ENCODE measurements around the gene KCNQ1. TPM values are rescaled to one million over a fixed set of nuclear protein-coding genes. Genes with fewer than 3 reads are reported as not detected.

The KCNQ1 gene
- total and polyA plus RNA-seq, 4 donors: 15.4 to 41.7 (median 26.2) TPM

GRCh38 chr11:2885678-2886081, 440.9 kb downstream of the KCNQ1 start, which contains the start of gene CDKN1C:
Gene CDKN1C (minus strand): TSS chr11:2885775. CDS start chr11:2885456, 319 bp downstream.
- peak within 1 kb of the TSS; percentile 65 for H3K4me3 ChIP-seq
- WGBS, 2 donors: 0% methylated on average over 34 to 60 of the region's 61 CpGs
- peak; percentile 80 for ATAC-seq (ENCODE audit: insufficient read depth, low FRiP score)
- no peaks in the 10 kb centered on the region for H3K27me3 ChIP-seq (ENCODE audit: control insufficient read depth in 3 of 3, insufficient read depth in 3 of 3, low read length in 2 of 3)
- TF ChIP-seq CTCF (IDR thresholded peaks at IDR 0.05; ENCODE audit: control extremely low read depth, extremely low read depth): no peak
- H3K9me3 ChIP-seq (ENCODE audit: control insufficient read depth in 4 of 4, insufficient read depth in 3 of 4, low read length in 3 of 4): no peaks in the 10 kb centered on the region
- H3K27ac ChIP-seq (ENCODE audit: low read depth in 1 of 2, low read length in 1 of 2): peak within 1 kb of the TSS; percentile 81 to 82
- DNase-seq: peak; percentile 96 to 97 (median 96)
- H3K36me3 ChIP-seq (ENCODE audit: control insufficient read depth in 4 of 4, insufficient read depth in 4 of 4, low read length in 4 of 4): peaks cover 0 to 8% (median 1%) of the 10 kb centered on the region in 4 donors
- peak within 1 kb of the TSS in 1 of 2 donors; percentile 37 for H3K9ac ChIP-seq (ENCODE audit: insufficient read depth in 1 of 2, low read length in 2 of 2)
- H3K4me1 ChIP-seq (ENCODE audit: control insufficient read depth in 5 of 5, insufficient read depth in 5 of 5, low read length in 5 of 5): peaks cover 0 to 44% (median 11%) of the 10 kb centered on the region in 5 donors

- peak overlapping the region; percentile 5 for H3K4me3 ChIP-seq
- H3K9ac ChIP-seq (ENCODE audit: insufficient read depth in 1 of 2, low read length in 2 of 2): peak overlapping the region in 1 of 2 donors; percentile 37
- DNase-seq (peak; percentile 84 to 88 (median 85)), ATAC-seq (ENCODE audit: insufficient read depth, low FRiP score) (no peak)
- no peaks in the 10 kb centered on the region for H3K27me3 ChIP-seq (ENCODE audit: control insufficient read depth in 3 of 3, insufficient read depth in 3 of 3, low read length in 2 of 3)
- peaks cover 0 to 8% (median 1%) of the 10 kb centered on the region in 4 donors for H3K36me3 ChIP-seq (ENCODE audit: control insufficient read depth in 4 of 4, insufficient read depth in 4 of 4, low read length in 4 of 4)
- peaks cover 0 to 44% (median 13%) of the 10 kb centered on the region in 5 donors for H3K4me1 ChIP-seq (ENCODE audit: control insufficient read depth in 5 of 5, insufficient read depth in 5 of 5, low read length in 5 of 5)
- WGBS, 2 donors: 13 to 21% methylated on average over 43 to 49 of the region's 49 CpGs
- no peaks in the 10 kb centered on the region for H3K9me3 ChIP-seq (ENCODE audit: control insufficient read depth in 4 of 4, insufficient read depth in 3 of 4, low read length in 3 of 4)
- TF ChIP-seq CTCF (IDR thresholded peaks at IDR 0.05; ENCODE audit: control extremely low read depth, extremely low read depth): no peak
- peak overlapping the region in 1 of 2 donors; percentile 67 for H3K27ac ChIP-seq (ENCODE audit: low read depth in 1 of 2, low read length in 1 of 2)
Observed at GRCh38 chr11:2886191-2886894, 441.5 kb downstream of the KCNQ1 start.

- Histone ChIP-seq H3K9ac (ENCODE audit: insufficient read depth in 1 of 2, low read length in 2 of 2) (no peak overlapping the region), H3K36me3 (ENCODE audit: control insufficient read depth in 4 of 4, insufficient read depth in 4 of 4, low read length in 4 of 4) (peaks cover 0 to 8% (median 1%) of the 10 kb centered on the region in 4 donors), H3K4me1 (ENCODE audit: control insufficient read depth in 5 of 5, insufficient read depth in 5 of 5, low read length in 5 of 5) (peaks cover 0 to 44% (median 12%) of the 10 kb centered on the region in 5 donors), H3K9me3 (ENCODE audit: control insufficient read depth in 4 of 4, insufficient read depth in 3 of 4, low read length in 3 of 4) (no peaks in the 10 kb centered on the region), H3K27ac (ENCODE audit: low read depth in 1 of 2, low read length in 1 of 2) (peak overlapping the region in 1 of 2 donors; percentile 3), H3K27me3 (ENCODE audit: control insufficient read depth in 3 of 3, insufficient read depth in 3 of 3, low read length in 2 of 3) (no peaks in the 10 kb centered on the region), H3K4me3 (no peak overlapping the region)
- ATAC-seq (ENCODE audit: insufficient read depth, low FRiP score): no peak
- DNase-seq: no peak
- WGBS, 2 donors: 85 to 94% methylated on average over 5 of the region's 5 CpGs
- TF ChIP-seq CTCF (IDR thresholded peaks at IDR 0.05; ENCODE audit: control extremely low read depth, extremely low read depth): no peak
Observed at GRCh38 chr11:2886936-2887335, 442.1 kb downstream of the KCNQ1 start.
